Activated CD8-positive, alpha-beta T cell treated with anti-CD3 and anti-CD28 coated beads for 36 hours (primary cell): ENCODE results near the gene GMEB1. TPM values are rescaled to one million over a fixed set of nuclear protein-coding genes. Genes with fewer than 3 reads are reported as not detected.
"Not testable (repeated sequence)": the region's sequence is repeated elsewhere in the genome, so short reads cannot be mapped to it uniquely, and the experiment has no call there.

ENCODE experiments used
- ATAC-seq: fragments of 200-7000 bp; cut with Tn5 transposase; one replicate; pipeline ENCODE4 v1.10.0; 2021; ENCODE audit warnings: mild to moderate bottlenecking, moderate library complexity
- CTCF ChIA-PET: fragments of 350-600 bp; sonication (Branson Sonifier 250); formaldehyde crosslinking; loops from one replicate; lab custom pipeline; 2021; ENCODE audit warnings: antibody characterized with exemption; lab: Charles Lee
- POLR2A ChIA-PET: fragments of 350-600 bp; sonication (Branson Sonifier 250); formaldehyde crosslinking; loops from one replicate; lab custom pipeline; 2021; ENCODE audit warnings: antibody characterized with exemption; lab: Charles Lee
- DNase-seq: peaks from one replicate; pipeline ENCODE4 v3.0.0-alpha.2; 2020
- H3K27ac Mint-ChIP-seq: one replicate; pipeline ENCODE4 v1.8.0; 2021; ENCODE audit warnings: mild to moderate bottlenecking, mixed read lengths
- H3K27me3 Mint-ChIP-seq: one replicate; pipeline ENCODE4 v1.8.0; 2021; ENCODE audit warnings: mixed read lengths
- H3K36me3 Mint-ChIP-seq: one replicate; pipeline ENCODE4 v1.8.0; 2021; ENCODE audit warnings: low read depth, mixed read lengths
- H3K4me1 Mint-ChIP-seq: one replicate; pipeline ENCODE4 v1.8.0; 2021; ENCODE audit warnings: low read depth, mixed read lengths
- H3K4me3 Mint-ChIP-seq: one replicate; pipeline ENCODE4 v1.8.0; 2021; ENCODE audit warnings: mild to moderate bottlenecking, moderate library complexity, mixed read lengths
- H3K9me3 Mint-ChIP-seq: one replicate; pipeline ENCODE4 v1.8.0; 2021; ENCODE audit warnings: mixed read lengths
- intact Hi-C: fragments of 100-400 bp; cut with micrococcal nuclease; formaldehyde crosslinking; loops from one replicate; pipeline ENCODE4 v1.10.0; 2022
- total RNA-seq, 2 experiments: library from RNA; stranded (reverse); gene quantifications; one replicate each; pipeline ENCODE4 v1.2.3, GENCODE V29; 2021
- TF ChIP-seq, protein P1 (sequence below): fragments of 200-600 bp; IDR thresholded peaks from one replicate; pipeline ENCODE4 v1.8.0; 2022; ENCODE audit warnings: antibody characterized with exemption, mild to moderate bottlenecking

GMEB1 gene
- total RNA-seq, 2 experiments from 2014 or later, result 22.0 to 23.3 TPM

DNA sequence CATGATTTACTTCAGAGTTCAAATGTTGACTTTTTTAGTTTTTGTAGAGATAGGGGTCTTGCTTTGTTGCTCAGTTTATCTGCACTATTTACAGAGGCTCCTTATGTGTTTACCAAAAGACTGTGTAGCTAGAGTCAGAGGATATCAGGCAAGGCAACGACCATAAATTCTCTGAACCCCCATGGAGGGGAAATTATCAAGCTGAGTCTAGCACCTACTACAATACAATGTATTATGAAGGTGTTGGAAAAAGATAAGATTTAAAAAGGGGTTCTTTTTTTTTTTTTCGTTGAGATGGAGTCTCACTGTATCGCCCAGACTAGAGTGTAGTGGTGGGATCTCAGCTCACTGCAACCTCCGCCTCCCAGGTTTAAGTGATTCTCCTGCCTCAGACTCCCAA is 16.4 kb downstream of the GMEB1 start:
- no peaks in the 10 kb centered on the region for H3K27me3 Mint-ChIP-seq
- no peak overlapping the region for H3K4me3 Mint-ChIP-seq
- no peaks in the 10 kb centered on the region for H3K9me3 Mint-ChIP-seq
- CTCF ChIA-PET, result interaction anchor here (1.7 kb wide), 1 partner anchor 51 kb away, joined by 6 read pairs; the partner anchor contains the start of gene YTHDF2
- TF ChIP-seq, protein P1, sequence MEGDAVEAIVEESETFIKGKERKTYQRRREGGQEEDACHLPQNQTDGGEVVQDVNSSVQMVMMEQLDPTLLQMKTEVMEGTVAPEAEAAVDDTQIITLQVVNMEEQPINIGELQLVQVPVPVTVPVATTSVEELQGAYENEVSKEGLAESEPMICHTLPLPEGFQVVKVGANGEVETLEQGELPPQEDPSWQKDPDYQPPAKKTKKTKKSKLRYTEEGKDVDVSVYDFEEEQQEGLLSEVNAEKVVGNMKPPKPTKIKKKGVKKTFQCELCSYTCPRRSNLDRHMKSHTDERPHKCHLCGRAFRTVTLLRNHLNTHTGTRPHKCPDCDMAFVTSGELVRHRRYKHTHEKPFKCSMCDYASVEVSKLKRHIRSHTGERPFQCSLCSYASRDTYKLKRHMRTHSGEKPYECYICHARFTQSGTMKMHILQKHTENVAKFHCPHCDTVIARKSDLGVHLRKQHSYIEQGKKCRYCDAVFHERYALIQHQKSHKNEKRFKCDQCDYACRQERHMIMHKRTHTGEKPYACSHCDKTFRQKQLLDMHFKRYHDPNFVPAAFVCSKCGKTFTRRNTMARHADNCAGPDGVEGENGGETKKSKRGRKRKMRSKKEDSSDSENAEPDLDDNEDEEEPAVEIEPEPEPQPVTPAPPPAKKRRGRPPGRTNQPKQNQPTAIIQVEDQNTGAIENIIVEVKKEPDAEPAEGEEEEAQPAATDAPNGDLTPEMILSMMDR, result no peak
- no peak for DNase-seq
- no peak overlapping the region for H3K27ac Mint-ChIP-seq
- intact Hi-C loops, result no loop called here
- ATAC-seq, result no peak
- POLR2A ChIA-PET, result no interaction called here
- H3K4me1 Mint-ChIP-seq, result no peaks in the 10 kb centered on the region
- peaks cover 9% of the 10 kb centered on the region for H3K36me3 Mint-ChIP-seq

- POLR2A ChIA-PET, CTCF ChIA-PET, H3K27ac Mint-ChIP-seq, DNase-seq, H3K27me3 Mint-ChIP-seq, H3K9me3 Mint-ChIP-seq, ATAC-seq, intact Hi-C loops, H3K4me3 Mint-ChIP-seq, H3K4me1 Mint-ChIP-seq: not testable (repeated sequence)
- peaks cover 21% of the 10 kb centered on the region for H3K36me3 Mint-ChIP-seq
Measured at GRCh38 chr1:28691627-28692026, 23.0 kb downstream of the GMEB1 start.

GRCh38 chr1:28703629-28704028 is 35.0 kb downstream of the GMEB1 start:
- intact Hi-C loops, result no loop called here
- TF ChIP-seq, protein P1, result no peak
- no peaks in the 10 kb centered on the region for H3K27me3 Mint-ChIP-seq
- CTCF ChIA-PET, result interaction anchor here (1.8 kb wide), 1 partner anchor 33 kb away, joined by 4 read pairs; the partner anchor contains the start of gene YTHDF2
- no peaks in the 10 kb centered on the region for H3K9me3 Mint-ChIP-seq
- peaks cover 19% of the 10 kb centered on the region for H3K36me3 Mint-ChIP-seq
- DNase-seq (no peak), ATAC-seq (no peak)
- POLR2A ChIA-PET, result no interaction called here
- H3K4me1 Mint-ChIP-seq, result peaks cover 4% of the 10 kb centered on the region
- H3K4me3 Mint-ChIP-seq, result no peak overlapping the region
- no peak overlapping the region for H3K27ac Mint-ChIP-seq

- Mint-ChIP-seq H3K36me3 (peaks cover 13% of the 10 kb centered on the region), H3K27ac (no peak overlapping the region), H3K4me3 (no peak overlapping the region), H3K27me3 (no peaks in the 10 kb centered on the region), H3K9me3 (no peaks in the 10 kb centered on the region), H3K4me1 (no peaks in the 10 kb centered on the region)
- no peak for ATAC-seq
- POLR2A ChIA-PET, result interaction anchor here (6.0 kb wide), 1 partner anchor 20 kb away, joined by 20 read pairs; the partner anchor contains the start of gene YTHDF2
- intact Hi-C loops, result no loop called here
- CTCF ChIA-PET, result interaction anchor here (0.6 to 1.2 kb wide), 3 partner anchors 20 to 161 kb away, joined by 3 read pairs; no protein-coding TSS in a partner anchor
- DNase-seq, result no peak
- TF ChIP-seq, protein P1, result no peak
Measured at GRCh38 chr1:28716336-28716735, 47.8 kb downstream of the GMEB1 start.

GRCh38 chr1:28718166-28718565 is 49.6 kb downstream of the GMEB1 start:
- Mint-ChIP-seq H3K27ac (no peak overlapping the region), H3K9me3 (no peaks in the 10 kb centered on the region), H3K4me1 (no peaks in the 10 kb centered on the region), H3K36me3 (peaks cover 13% of the 10 kb centered on the region), H3K27me3 (no peaks in the 10 kb centered on the region), H3K4me3 (no peak overlapping the region)
- TF ChIP-seq, protein P1, result no peak
- ChIA-PET POLR2A (interaction anchor here (6.0 kb wide), 1 partner anchor 18 kb away, joined by 20 read pairs; the partner anchor contains the start of gene YTHDF2), CTCF (interaction anchor here (1.1 to 1.2 kb wide), 2 partner anchors 13 to 38 kb away, joined by 3 read pairs; no protein-coding TSS in a partner anchor)
- intact Hi-C loops, result no loop called here
- ATAC-seq, result no peak
- no peak for DNase-seq
